Measurements from ENCODE around the gene OR6M1.

Gene OR6M1, protein sequence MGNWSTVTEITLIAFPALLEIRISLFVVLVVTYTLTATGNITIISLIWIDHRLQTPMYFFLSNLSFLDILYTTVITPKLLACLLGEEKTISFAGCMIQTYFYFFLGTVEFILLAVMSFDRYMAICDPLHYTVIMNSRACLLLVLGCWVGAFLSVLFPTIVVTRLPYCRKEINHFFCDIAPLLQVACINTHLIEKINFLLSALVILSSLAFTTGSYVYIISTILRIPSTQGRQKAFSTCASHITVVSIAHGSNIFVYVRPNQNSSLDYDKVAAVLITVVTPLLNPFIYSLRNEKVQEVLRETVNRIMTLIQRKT

DNA sequence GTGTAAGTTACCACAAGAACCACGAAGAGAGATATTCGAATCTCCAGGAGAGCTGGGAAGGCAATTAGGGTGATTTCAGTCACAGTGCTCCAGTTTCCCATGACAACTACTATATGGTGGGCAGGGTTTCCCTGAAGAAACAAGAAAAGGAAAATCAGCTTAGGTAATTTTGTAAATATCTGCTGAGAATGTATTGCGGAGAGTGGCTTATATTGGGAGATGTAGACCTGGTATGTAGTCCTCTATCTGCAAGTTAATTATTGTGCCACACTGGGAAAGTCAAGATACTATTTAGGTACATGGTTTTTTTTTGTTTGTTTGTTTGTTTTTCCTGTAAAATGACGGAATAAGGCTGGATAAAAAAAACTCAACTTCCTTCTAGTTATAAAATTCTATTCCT is at the start of gene OR6M1:
OR6M1 (minus strand) TSS at position 101 of the 400 bp plus-strand sequence; CDS start at position 101, 0 bp downstream.
- DNase-seq, result no peak

DNA sequence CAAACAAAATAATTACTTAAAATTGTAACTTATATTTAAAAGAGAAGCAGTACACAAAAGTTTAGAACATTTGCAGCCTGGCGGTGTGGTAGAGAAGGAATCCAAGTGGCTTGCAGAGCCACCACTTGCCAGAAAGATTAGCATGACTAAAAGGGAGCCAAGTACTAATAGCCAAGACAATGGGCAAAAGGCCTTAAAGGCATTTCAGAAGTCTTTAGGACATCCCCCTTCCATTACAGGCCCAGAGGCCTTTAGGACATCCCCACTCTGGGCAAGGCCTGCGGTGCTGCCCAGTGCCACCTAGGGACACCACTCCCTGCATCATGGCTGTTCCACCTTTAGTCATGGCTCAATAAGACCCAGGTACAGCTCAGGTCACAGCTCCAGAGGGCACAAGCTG is 46.9 kb upstream of the OR6M1 start:
- DNase-seq, result no peak

DNA sequence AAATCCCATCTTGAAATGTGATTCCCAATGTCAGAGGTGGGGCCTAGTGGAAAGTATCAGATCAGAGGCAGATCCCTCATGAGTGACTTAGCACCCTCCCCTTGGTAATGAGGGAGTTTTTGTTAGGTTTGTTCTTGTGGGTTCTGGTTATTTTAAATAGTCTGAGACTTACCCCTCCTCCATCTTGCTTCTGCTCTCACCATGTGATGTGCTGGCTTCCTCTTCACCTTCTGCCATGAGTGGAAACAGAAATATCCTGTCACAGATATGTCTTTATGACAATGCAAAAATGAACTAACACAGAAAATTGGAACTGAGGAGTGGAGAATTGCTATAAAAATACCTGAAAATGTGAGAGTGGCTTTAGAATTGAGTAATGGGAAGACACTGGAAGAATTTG is 46.2 kb upstream of the OR6M1 start:
- no peak for DNase-seq

DNA sequence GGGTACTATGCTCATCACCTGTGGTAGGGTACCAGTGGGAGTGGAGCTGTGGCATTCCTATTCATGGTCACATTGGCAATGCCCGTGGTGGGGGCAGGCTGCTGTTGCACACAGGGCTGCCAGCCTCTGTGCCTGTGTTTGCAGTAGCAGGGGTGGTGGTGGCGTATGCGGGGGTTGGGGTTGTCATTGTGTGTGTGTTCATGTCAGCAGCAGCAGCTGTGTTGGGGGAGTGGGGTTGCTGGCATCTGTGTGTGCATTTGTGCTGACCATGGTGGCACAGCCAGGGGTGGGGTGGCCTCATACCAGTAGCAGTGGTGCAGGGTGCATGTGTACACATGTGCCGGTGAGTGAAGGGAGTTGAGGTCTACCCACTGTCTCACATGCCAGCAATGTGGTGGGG is 45.0 kb upstream of the OR6M1 start:
- DNase-seq, result no peak

DNA sequence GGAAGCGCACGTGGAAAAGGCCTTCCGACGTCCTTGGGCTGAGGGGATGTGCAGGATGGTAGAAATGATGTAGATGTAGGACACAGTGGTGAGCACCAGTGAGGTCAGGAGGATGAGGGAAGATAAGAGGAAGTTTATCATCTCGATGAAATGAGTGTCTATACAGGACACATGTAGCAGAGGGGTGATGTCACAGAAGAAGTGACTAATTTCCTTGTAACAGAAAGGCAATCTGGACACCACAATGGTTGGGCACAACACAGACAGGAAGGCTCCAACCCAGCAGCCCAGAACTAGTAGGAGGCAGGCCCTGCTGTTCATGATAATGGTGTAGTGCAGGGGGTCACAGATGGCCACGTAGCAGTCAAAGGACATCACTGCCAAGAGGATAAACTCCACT is 35.0 kb upstream of the OR6M1 start:
- DNase-seq, result no peak

DNA sequence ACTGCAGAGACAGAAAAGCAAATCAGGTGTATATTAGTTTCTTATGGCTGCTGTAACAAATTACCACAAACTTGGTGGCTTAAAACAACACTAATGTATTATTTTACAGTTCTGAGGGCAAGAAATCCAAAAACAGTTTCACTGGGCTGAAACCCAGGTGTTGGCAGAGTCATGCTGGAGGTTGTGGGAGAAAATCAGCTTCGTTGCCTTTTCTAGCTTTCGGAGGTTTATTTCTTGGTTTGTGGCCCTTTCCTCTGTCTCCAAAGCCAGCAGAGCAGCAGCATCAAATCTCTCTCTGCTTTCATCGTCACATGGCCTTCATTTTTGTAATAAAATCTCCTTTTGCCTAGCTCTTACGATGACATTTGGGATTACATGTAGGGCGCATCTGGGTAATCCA is 33.0 kb upstream of the OR6M1 start:
- DNase-seq, result no peak

DNA sequence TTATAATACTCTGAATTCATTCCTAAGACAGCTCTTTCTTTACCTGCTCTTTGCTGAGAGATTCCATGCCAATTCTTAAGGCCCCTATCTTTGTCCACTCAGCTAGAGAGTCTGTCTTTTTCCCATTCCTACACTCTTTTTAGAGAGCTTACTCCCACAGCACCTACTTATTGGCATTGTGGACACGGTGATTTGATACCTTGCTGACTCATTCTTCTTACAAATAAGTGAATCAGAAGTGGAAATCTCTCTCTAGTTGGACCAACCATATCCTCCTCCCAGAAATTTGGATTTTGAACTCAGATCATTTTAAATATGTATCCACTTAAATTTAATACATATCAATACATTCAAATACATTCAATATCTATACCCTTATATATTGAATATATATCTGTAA is 32.5 kb upstream of the OR6M1 start:
- DNase-seq, result no peak

DNA sequence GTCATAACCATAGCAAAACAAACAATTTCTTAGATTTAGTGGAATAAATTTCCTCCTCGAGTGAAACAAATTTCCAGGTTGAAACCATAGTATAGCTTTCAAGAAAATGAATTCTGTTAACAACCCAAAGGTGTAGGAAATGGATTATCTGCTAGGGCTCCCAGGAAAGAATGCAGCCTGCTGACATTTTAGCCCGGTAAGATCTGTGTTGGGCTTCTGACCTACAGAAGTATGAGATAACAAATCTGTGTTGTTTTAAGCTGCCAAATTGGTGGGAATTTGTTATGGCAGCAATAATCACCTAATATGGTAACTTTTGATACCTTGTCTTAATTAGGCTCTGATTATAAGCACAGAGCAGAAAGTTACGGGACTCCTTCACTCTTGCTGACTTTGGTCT is 32.0 kb upstream of the OR6M1 start:
- DNase-seq, result no peak

DNA sequence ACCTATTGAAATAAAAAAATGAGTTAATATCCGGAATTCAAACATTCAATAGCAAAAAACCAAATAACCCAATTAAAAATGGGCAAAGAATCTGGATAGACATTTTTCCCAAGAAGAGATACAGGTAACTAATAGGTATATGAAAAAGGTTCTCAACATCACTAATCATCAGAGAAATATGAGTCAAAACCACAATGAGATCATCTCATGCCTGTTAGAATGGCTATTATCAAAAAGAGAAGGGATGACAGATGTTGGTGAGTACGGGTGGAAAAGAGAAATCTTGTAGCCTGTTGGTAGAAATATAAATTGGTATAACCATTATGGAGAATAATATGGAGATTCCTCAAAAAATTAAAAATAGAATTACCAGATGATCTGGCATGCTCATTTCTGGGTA is 26.9 kb upstream of the OR6M1 start:
- DNase-seq, result no peak

DNA sequence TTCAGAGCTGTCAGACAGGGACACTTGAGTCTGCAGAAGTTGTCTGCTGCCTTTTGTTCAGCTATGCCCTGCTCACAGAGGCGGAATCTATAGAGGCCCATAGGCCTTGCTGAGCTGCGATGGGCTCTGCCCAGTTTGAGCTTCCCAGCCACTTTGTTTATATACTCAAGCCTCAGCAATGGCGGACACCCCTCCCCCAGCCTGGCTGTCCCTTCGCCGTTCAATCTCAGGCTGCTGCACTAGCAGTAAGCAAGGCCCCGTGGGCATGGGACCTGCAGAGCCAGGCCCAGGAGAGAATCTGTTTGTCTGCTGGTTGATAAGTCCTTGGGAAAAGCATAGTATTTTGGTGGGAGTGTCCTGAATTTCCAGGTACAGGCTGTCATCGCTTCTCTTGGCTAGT is 23.6 kb upstream of the OR6M1 start:
- DNase-seq, result no peak

DNA sequence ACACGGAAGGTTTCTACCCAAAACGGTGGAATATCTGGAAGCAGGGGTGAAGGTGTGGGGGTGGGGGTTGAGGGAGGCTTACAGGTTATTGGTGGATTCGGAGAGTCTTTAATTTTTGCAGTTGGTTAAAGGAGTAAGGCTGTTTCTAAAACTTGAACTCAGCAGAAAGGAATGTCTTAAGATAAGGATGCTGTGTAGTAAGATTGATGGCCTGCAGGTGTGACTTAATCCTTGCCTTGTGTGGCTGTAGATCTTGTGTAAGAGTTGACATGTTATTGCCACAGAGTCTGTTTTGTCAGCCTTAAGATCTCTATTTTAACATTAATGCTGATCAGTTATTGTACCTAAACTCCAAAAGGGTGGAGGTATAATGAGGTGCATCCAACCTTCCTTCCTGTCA is 16.4 kb upstream of the OR6M1 start:
- no peak for DNase-seq

DNA sequence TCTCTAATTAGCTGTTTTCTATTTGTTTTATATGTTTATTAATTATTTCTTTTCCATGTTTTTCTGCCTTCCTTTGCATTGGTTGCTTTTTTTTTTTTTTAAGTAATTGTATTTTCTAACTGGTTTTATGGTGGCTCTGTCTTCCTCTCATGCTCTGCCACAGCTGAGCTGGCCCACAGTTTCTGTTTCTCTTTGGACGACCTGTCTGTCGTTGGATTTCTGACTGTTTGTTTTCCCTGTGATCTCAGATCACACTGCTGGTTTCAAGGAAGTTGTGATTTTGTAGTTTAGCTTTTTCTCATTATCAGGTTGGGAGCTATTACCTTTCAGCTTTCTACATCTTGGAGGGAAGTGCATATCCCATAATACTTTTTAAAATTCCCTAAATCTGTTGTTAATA is 15.9 kb upstream of the OR6M1 start:
- no peak for DNase-seq

DNA sequence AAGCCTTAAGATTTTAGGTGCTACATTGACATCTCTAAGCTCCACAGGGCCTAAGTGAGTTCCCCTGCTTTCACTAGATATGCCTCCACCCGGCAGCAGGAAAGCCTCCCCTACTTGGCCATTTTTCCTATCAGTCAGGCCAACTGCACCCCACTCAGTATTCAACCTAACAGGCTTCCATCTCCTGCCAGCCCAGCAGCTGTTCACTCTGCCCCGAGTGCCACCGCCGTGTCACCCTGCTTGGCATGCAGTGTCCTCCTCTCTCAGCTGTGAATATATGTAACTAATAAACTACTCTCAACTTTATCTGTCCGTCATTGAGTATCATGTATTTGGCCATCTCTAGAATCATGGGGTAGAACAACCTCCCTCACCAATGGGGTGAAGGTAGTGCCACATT is 9.0 kb upstream of the OR6M1 start:
- no peak for DNase-seq

DNA sequence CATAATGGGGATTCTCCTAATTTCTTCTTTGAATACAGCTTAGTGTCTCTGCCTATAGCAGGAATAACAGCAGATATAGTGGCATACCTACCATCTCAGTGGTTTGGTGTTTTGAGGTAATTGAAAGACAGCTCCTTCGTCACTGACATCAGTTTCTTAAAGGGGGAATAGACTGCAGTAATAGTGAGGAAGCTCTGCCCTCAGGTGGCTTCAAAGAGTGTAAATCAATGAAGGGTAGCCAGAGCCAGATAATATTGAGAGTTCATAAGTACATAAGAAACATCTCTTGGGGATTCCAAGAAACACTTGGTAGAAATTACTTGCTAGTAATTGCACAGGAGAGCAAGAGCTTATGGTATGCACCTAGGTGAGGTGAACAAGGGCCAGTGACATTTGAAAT is 4.4 kb downstream of the OR6M1 start:
- no peak for DNase-seq

DNA sequence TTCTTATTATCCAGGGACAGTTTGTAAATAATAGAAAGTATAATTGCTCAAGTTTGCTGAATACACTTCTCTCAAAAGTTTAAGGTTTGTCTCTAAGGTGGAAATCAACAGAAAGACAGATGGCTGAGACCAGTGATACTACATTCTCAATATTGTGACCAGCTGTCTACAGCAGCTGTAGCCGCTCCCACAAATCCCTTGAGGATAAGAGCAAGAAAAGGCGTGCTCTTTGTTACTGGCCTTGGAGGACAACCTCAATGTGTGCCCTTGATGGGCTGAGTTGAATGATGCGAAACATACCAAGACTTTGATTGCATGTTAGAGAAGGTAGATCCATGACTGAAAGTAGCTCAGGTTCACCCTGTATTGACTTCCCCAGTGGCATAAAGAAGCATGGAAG is 6.1 kb downstream of the OR6M1 start:
- no peak for DNase-seq

DNA sequence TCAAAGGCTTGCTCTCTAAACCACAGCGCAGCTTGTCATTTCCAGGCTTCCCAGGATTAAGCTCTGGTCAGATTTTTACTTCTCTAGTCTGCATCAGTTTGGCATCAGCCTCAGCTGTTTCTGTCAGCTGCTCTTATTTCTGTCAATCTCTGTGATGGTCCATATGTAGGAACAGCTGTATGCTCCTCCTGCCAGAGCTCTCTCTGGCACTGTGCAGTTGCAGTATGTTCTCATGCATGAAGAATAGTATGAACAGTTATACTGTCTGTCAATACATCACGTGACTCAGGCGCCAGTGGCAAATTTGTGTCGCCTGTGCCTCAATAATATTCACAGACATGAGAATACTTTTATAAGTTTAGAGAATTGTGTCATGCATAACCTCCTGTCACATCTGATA is 6.7 kb downstream of the OR6M1 start:
- no peak for DNase-seq

DNA sequence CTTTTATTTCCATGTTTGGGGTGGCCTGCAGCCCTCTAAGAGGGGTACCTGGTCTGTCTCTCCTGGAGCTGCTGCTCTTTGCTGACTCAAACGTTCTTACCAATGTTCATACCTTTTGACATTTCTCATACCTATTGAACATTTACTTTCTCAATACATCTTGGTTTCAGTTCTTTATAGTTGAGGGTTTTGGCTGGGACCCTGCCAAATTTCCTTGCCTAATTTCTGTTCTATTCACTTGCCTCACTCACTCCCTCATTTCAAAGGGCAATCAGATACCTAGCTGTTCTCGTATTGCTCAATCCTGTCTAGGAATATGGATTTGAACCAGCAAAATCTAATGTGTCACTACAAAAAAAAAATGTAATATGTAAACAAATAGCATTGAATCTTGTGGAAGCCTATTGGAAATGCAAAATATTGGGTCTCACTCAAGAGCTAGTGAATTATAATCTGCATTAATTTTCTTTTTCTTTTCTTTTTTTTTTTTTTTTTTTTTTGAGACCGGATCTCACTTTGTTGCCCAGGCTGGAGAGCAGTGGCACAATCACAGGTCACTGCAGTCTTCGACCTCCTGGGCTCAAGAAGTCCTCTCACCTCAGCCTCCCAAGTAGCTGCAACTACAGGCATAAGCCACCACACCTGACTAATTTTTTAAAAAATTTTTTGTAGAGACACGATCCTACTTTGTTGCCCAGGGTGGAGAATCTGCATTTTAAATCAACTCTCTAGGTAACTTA is 7.5 kb downstream of the OR6M1 start:
- no peak for DNase-seq

DNA sequence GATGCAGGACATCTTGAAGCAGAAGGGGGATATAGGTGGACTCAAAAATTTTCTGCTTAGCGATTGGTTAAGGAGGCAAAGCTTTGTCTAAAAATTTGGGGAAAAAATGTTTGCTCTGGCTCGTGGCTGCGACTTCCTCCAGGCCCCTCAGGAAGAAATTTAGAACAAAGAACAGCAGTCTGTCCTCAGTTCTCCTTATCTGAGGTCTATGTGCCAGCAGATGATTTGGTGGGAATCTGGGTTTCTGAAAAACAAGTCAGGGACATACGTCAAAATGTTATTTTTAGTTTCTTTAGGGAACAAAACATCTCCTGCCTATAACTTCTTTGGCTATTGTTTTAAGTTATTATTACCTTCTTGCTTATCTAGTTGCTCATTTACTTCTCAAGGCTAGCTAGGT is 8.1 kb downstream of the OR6M1 start:
- no peak for DNase-seq

DNA sequence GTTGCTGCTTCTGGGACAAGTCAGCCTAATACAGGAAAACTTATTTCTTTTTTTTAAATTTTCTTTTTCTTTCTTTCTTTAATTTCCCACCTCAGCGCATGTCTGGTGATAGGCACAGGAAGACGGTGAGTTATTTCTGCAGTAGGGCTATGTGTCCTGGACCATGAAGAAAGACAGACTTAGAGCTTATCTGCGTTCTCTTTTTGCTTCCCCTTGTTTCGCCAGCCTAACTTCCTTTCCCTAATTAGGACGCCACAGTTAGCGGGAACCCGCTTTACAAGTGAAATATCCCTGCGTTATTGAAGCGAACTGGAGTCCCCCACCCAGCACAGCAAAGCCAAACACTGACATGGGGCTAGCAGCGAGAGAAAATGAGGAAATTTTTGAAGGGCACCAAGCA is 8.6 kb downstream of the OR6M1 start:
- no peak for DNase-seq

DNA sequence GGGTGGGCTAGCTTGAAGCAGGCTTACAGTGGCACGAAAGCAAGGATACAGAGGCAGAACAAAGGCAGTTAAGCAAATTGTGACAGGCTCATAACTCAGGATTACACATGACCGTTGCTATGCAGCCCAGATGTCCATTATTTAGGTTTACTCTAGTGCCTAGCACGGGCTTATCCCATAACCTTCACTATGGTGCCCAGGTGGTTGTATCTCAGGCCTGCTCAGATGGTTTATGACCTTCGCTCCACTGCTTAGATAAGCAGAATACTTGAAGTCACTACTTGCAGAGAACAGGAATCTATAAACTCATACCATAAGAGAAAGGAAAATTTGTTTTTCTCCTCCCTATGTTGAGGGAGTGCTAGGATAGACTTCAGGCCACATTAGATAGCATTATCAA is 9.0 kb downstream of the OR6M1 start:
- no peak for DNase-seq

DNA sequence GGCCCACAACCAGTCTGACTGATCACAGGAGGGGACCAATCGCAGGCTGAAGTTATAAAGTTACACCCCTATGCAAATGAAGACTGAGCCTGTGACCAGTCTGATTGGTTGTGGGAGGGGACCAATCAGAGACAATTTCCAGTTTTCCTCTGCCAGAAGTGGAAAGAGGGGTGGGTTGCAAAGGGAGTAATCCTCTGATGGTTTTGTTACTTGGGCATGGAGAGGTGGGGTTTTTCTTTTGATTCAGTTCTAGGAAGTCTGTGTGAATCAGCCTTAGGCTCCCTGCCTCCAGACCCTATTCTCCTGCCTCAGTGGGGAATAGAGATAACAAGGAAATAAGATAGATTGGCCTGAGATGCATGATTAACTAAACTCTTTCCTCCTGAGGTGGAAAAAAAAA is 9.9 kb downstream of the OR6M1 start:
- no peak for DNase-seq

DNA sequence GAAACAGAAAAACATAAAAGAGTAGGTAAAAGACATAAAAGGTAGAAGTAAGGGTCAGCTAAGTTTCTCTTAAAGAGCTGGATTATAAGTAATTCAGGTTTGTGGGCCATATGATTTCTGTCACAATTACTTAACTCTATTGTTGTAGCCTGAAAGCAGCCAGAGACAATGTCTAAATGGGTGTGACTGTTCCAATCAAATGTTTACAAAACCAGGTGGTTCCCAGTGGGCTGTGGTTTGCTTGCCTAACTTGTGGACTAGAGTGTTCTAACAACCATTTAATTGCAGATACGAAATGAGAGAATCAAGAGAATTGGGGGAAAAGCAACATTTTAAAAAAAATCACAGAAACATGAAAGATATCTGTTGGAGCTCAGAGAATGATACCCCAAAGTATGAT is 22.6 kb downstream of the OR6M1 start:
- no peak for DNase-seq

DNA sequence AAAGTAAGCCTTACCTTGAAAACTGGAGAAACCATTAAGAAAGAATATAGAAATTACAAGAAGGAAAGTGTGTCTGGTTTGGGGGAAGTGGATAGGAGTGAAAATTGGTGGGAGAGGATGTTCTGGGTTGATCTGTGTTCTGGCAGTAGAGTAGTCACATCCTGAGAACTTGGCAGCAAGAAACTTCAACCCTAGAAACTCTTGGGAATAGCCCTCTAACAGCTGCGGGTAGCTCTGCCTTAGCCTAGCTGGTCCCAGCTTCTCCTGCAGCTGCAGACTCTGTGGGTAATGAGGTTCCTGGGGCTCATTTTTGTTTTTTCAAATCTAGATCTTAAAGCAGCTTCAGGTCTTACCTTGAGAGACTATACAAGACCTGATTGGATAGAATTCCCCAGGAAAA is 27.6 kb downstream of the OR6M1 start:
- no peak for DNase-seq

DNA sequence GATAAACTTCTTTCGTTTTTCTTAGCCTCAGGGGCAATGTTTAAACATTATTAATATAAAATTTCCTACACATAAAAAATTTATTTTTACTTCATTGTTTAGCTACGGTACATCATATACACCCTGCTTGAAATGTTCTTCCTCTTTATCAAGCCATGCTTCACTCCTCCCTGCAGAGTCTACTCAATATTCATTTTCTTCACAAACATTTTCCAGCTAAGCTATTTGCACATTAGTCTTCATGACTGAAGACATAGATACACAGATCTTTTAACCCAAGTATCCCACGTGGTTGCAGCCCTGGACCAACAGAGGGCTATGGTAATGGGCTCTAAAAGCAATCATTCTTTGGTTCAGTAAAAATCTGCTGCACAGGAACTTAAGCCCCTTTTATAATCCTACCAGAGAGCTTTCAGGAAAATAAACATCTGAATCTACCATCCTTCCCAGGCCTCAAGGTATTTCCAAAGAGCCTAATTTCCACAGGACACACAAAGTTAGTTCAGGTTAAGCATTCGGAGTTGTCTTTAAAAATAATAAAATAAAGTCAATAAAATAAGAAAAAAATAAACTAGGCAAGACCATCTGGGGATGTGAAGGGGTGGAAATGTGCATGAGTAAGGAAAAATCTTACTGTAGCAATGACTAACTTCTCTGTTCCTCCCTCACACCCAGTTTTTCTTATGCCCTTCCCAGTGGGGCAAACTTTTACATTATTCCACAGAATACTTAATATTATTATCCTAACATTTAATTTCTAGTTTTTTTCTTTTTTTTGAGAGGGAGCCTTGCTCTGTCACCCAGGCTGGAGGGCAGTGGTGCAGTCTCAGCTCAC is 30.2 kb downstream of the OR6M1 start:
- DNase-seq, result no peak

All from NCI-H748 treated with DMSO at 0.1 percent for 48 hours (cell line).